Fibroblast of skin of abdomen (primary cell): ENCODE data around the gene KAT2B.

Source experiments
- DNase-seq: peaks from one replicate; pipeline ENCODE4 v3.0.0-alpha.2; 2013

KAT2B gene

GRCh38 chr3:20100151-20100550, 59.9 kb downstream of the KAT2B start:
- no peak for DNase-seq

- DNase-seq: no peak
Observed at GRCh38 chr3:20101041-20101440, 60.8 kb downstream of the KAT2B start.

GRCh38 chr3:20103731-20104130, 63.5 kb downstream of the KAT2B start:
- no peak for DNase-seq

- DNase-seq: no peak
Observed at GRCh38 chr3:20104167-20104661, 64.0 kb downstream of the KAT2B start.

- DNase-seq: no peak
Observed at GRCh38 chr3:20105513-20106280, 65.5 kb downstream of the KAT2B start.

- DNase-seq: no peak
Observed at GRCh38 chr3:20107722-20108121, 67.5 kb downstream of the KAT2B start.

GRCh38 chr3:20108869-20109268, 68.6 kb downstream of the KAT2B start:
- DNase-seq: no peak

GRCh38 chr3:20110826-20111225, 70.6 kb downstream of the KAT2B start:
- DNase-seq: no peak

- no peak for DNase-seq
Observed at GRCh38 chr3:20111836-20112235, 71.6 kb downstream of the KAT2B start.

- no peak for DNase-seq
Observed at GRCh38 chr3:20121088-20121487, 80.8 kb downstream of the KAT2B start.

- DNase-seq: peak; percentile 63
Observed at GRCh38 chr3:20123131-20123652, 82.9 kb downstream of the KAT2B start.

GRCh38 chr3:20125289-20125688, 85.0 kb downstream of the KAT2B start:
- no peak for DNase-seq

- DNase-seq: no peak
Observed at GRCh38 chr3:20125897-20126296, 85.7 kb downstream of the KAT2B start.

- DNase-seq: no peak
Observed at GRCh38 chr3:20128358-20128757, 88.1 kb downstream of the KAT2B start.

GRCh38 chr3:20130106-20130505, 89.9 kb downstream of the KAT2B start:
- DNase-seq: no peak

- no peak for DNase-seq
Observed at GRCh38 chr3:20136231-20136630, 96.0 kb downstream of the KAT2B start.

GRCh38 chr3:20137647-20138046, 97.4 kb downstream of the KAT2B start:
- no peak for DNase-seq

- DNase-seq: no peak
Observed at GRCh38 chr3:20140881-20141280, 100.6 kb downstream of the KAT2B start.

GRCh38 chr3:20141316-20141715, 101.1 kb downstream of the KAT2B start:
- DNase-seq: no peak

- peak; percentile 35 for DNase-seq
Observed at GRCh38 chr3:20141851-20142250, 101.6 kb downstream of the KAT2B start.

GRCh38 chr3:20142517-20142916, 102.3 kb downstream of the KAT2B start:
- no peak for DNase-seq

GRCh38 chr3:20143519-20143918, 103.3 kb downstream of the KAT2B start:
- DNase-seq: no peak

- no peak for DNase-seq
Observed at GRCh38 chr3:20145874-20146273, 105.6 kb downstream of the KAT2B start.

- DNase-seq: no peak
Observed at GRCh38 chr3:20146301-20146700, 106.1 kb downstream of the KAT2B start.
